GM19452 (cell line): Measurements from ENCODE around the gene SLC22A23.

ENCODE experiments used
- ATAC-seq: cut with Tn5 transposase; IDR thresholded peaks from one replicate; pipeline ENCODE4 v1.9.1; 2021; ENCODE audit not compliant: unreplicated experiment

Gene SLC22A23

DNA sequence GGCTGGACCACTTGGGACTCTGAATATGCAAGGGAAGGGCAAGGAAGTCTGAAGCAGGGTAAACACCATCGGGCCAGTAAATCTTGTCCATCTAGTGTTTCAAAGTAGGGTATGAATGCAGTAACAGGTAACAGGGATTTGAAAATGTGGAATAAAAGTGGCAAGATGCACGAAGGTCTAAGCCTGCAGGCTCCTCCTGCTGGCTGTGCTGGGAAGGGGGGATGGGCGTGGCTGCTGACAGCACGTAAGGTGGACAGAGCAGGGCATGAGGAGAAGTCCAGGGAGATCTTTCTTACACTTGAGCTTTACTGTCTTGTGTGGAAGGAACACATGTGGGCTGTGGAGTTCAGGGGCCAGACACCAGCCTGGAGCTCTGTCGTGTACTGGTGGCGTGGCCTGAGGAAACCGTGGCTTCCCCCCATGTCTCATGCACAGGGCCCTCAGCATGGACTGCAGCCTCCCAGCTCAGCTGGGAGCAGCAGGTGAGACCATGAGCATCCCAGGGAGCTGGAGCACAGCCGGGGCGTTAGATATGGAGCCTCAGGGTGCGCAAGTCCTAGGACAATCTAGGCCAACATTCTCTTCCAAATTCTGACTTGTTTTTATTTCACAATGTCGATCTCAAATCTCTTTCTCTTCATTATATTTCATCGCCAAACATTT is 84.5 kb downstream of the SLC22A23 start:
- ATAC-seq: no peak

DNA sequence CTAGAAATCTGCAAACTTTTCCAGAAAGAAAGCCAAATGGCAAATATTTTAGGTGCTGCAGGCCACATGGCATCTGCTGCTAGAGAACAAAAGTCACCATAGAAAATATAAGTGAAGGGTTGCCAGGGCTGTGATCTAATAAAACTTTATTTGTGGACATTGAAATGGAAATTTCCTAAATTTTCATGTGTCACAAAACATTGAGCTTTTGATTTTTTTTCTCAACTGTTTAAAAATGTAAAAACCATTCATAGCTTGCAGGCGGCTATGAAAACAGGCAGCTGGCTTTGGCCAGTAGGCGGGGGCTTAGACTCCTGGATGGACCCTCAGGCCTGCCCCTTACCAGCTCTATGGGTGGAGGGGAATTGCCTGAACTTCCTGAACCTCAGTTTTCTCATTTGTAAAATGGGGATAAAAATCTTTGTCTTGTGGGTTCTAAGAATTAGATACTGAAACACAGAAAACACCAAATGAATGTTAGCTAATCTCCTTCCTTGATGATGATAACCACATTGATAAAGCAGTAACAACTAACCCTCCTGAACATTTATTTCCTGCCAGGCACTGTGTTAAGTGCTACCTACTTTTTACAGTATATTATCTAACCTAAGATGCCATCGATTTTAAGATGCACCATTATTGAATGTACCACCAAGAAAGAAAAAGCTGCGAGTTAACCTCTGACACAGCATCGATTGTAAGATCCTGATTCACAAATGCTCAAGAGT is 85.5 kb downstream of the SLC22A23 start:
- ATAC-seq: no peak

GRCh38 chr6:3370361-3371221 is 86.3 kb downstream of the SLC22A23 start:
- no peak for ATAC-seq

- ATAC-seq: no peak
Measured at GRCh38 chr6:3369985-3370360, 86.9 kb downstream of the SLC22A23 start.

DNA sequence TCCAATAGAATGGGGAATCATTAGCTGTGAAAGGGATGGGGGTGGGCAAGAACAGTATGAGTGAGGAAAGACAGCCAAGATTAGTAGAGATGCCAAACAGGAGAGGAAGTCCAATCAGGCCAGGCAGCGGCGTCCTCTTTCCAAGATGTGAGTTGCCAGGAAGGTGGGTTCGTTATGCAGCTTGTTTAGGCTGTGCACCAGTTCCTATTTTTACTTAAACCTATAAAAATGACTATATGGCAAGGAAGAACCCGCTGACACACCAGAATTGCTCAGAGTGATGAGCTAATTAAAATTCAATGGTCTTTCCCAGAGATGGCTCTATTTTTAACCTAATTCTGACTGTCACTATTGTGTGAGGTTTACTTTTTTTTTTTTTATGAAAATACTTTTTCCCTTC is 88.2 kb downstream of the SLC22A23 start:
- no peak for ATAC-seq

DNA sequence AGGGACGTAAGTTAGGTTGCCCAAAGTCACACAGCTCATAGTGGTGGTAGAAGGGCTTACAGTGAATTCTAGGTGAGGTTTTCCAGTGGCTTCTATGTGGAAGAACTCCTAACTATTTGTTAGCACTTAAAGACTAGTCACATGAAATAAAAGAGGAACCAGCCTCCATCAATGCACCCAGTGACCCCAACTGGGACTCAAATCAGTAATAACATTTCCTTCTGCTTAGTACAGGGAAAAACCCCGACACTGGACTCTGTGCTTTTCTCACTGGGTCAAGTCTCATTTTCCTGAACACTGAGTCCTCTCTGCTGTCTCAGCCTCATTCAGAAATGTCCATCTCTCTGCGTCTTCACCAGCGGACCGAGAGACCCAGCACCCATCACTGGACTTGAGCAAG is 89.2 kb downstream of the SLC22A23 start:
- no peak for ATAC-seq

GRCh38 chr6:3366596-3367413 is 90.0 kb downstream of the SLC22A23 start:
- no peak for ATAC-seq

- ATAC-seq: no peak
Measured at GRCh38 chr6:3364391-3364790, 92.5 kb downstream of the SLC22A23 start.

GRCh38 chr6:3363296-3364025 is 93.4 kb downstream of the SLC22A23 start:
- ATAC-seq: no peak

GRCh38 chr6:3361312-3362037 is 95.4 kb downstream of the SLC22A23 start:
- ATAC-seq: no peak

DNA sequence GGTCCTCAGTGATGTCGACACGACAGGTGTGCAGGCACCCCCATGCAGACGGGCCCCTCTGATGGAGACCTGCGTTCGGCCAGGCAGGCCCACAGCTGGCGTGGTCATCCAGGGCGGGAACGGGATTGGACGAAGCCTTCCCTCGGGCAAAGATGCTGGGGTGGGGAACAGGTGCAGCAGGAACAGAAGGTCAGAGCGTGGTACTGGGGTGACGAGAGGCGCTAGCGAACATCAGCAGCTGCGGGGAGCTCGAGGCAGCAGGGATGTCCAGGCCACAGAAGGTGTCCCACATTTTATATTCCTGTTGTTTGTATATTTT is 96.2 kb downstream of the SLC22A23 start:
- ATAC-seq: no peak

- ATAC-seq: no peak
Measured at GRCh38 chr6:3359973-3360726, 96.7 kb downstream of the SLC22A23 start.

GRCh38 chr6:3359101-3359752 is 97.6 kb downstream of the SLC22A23 start:
- ATAC-seq: no peak

- no peak for ATAC-seq
Measured at GRCh38 chr6:3358413-3359100, 98.3 kb downstream of the SLC22A23 start.

- no peak for ATAC-seq
Measured at GRCh38 chr6:3357678-3358077, 99.2 kb downstream of the SLC22A23 start.

GRCh38 chr6:3356824-3357420 is 99.9 kb downstream of the SLC22A23 start:
- ATAC-seq: no peak

GRCh38 chr6:3356056-3356823 is 100.6 kb downstream of the SLC22A23 start:
- ATAC-seq: peak; percentile 94
